ENCODE measurements around the gene SPOCD1.

The SPOCD1 gene

GRCh38 chr1:31799196-31799894 is 16.5 kb downstream of the SPOCD1 start:
- DNase-seq = no peak

- DNase-seq = no peak
Measured at GRCh38 chr1:31798433-31799195, 17.2 kb downstream of the SPOCD1 start.

- no peak for DNase-seq
Measured at GRCh38 chr1:31798086-31798432, 17.8 kb downstream of the SPOCD1 start.

- DNase-seq = no peak
Measured at GRCh38 chr1:31797216-31797615, 18.6 kb downstream of the SPOCD1 start.

GRCh38 chr1:31796707-31797106 is 19.1 kb downstream of the SPOCD1 start:
- DNase-seq = no peak

- no peak for DNase-seq
Measured at GRCh38 chr1:31795801-31796621, 19.8 kb downstream of the SPOCD1 start.

- no peak for DNase-seq
Measured at GRCh38 chr1:31795096-31795675, 20.6 kb downstream of the SPOCD1 start.

GRCh38 chr1:31793586-31794285 is 22.1 kb downstream of the SPOCD1 start:
- DNase-seq = no peak

- no peak for DNase-seq
Measured at GRCh38 chr1:31793086-31793485, 22.7 kb downstream of the SPOCD1 start.

- DNase-seq = no peak
Measured at GRCh38 chr1:31792541-31792940, 23.3 kb downstream of the SPOCD1 start.

GRCh38 chr1:31792116-31792515 is 23.7 kb downstream of the SPOCD1 start:
- no peak for DNase-seq

GRCh38 chr1:31791131-31791858 is 24.5 kb downstream of the SPOCD1 start:
- DNase-seq = no peak

- DNase-seq = no peak
Measured at GRCh38 chr1:31790641-31791091, 25.2 kb downstream of the SPOCD1 start.

GRCh38 chr1:31790140-31790539 is 25.7 kb downstream of the SPOCD1 start:
- DNase-seq = no peak

GRCh38 chr1:31789259-31790065 is 26.4 kb downstream of the SPOCD1 start:
- DNase-seq = peak; percentile 98

- DNase-seq = no peak
Measured at GRCh38 chr1:31788825-31789256, 27.0 kb downstream of the SPOCD1 start.

- DNase-seq = peak; percentile 88
Measured at GRCh38 chr1:31788138-31788824, 27.5 kb downstream of the SPOCD1 start.

GRCh38 chr1:31787786-31788137 is 28.1 kb downstream of the SPOCD1 start:
- no peak for DNase-seq

- DNase-seq = no peak
Measured at GRCh38 chr1:31787261-31787660, 28.6 kb downstream of the SPOCD1 start.

GRCh38 chr1:31786366-31787060 is 29.3 kb downstream of the SPOCD1 start:
- no peak for DNase-seq
